AG04449 (cell line): Measurements from ENCODE around the gene DIAPH2.
A peak's percentile ranks its signal among the peaks of the same experiment; 100 is the strongest.

Experiments used
- CTCF ChIA-PET: fragments of 350-600 bp; formaldehyde crosslinking; extraction: SDS; loops from one replicate; lab custom pipeline; 2021; ENCODE audit warnings: antibody characterized with exemption; lab: Yijun Ruan, JAX
- POLR2A ChIA-PET: fragments of 400-600, 350-600 bp; formaldehyde crosslinking; extraction: SDS; loops from one replicate; lab custom pipeline; 2020; ENCODE audit warnings: antibody characterized with exemption, inconsistent platforms; lab: Yijun Ruan, JAX
- DNase-seq: peaks from one replicate; pipeline ENCODE4 v3.0.0-alpha.2; 2010; ENCODE audit warnings: low read depth, low spot score
- H3K4me3 ChIP-seq: 2 replicates; pipeline ENCODE4 v1.5.1; 2011; ENCODE audit warnings: low read depth, mild to moderate bottlenecking, control low read depth, low read length
- TF ChIP-seq, protein P1 (sequence below): IDR thresholded peaks from one replicate; pipeline ENCODE4 v1.5.1; 2011; ENCODE audit warnings: mild to moderate bottlenecking, moderate library complexity, low read length, control low read depth, inconsistent platforms; ENCODE audit not compliant: insufficient read depth; ENCODE audit errors: missing control alignments

DIAPH2 gene

DNA sequence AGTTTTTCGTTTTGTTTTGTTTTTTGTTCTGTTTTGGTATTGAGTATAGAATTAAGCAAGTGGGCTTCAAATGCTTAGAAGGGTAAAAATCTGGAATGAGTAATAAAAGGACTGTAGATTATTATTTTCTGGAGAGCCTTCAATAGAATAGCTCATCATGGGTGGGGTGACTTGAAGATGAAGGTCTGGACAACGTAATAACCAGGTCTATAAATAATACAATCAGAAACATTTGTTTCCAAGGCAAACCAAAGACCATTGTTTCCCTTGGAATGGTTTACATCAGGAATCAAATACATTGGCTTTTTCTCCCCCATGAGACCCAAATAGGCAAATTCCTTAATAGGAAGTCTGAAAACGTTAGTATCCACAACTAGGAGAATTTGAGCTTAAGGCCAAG, 920.6 kb downstream of the DIAPH2 start:
- CTCF ChIA-PET, result no interaction called here
- POLR2A ChIA-PET, result no interaction called here
- no peak for DNase-seq
- no peak overlapping the region for H3K4me3 ChIP-seq
- TF ChIP-seq, protein P1, sequence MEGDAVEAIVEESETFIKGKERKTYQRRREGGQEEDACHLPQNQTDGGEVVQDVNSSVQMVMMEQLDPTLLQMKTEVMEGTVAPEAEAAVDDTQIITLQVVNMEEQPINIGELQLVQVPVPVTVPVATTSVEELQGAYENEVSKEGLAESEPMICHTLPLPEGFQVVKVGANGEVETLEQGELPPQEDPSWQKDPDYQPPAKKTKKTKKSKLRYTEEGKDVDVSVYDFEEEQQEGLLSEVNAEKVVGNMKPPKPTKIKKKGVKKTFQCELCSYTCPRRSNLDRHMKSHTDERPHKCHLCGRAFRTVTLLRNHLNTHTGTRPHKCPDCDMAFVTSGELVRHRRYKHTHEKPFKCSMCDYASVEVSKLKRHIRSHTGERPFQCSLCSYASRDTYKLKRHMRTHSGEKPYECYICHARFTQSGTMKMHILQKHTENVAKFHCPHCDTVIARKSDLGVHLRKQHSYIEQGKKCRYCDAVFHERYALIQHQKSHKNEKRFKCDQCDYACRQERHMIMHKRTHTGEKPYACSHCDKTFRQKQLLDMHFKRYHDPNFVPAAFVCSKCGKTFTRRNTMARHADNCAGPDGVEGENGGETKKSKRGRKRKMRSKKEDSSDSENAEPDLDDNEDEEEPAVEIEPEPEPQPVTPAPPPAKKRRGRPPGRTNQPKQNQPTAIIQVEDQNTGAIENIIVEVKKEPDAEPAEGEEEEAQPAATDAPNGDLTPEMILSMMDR, result no peak

- ChIA-PET POLR2A (no interaction called here), CTCF (no interaction called here)
- TF ChIP-seq, protein P1, result no peak
- DNase-seq, result no peak
- no peak overlapping the region for H3K4me3 ChIP-seq
Measured at GRCh38 chrX:97609357-97609756, 924.7 kb downstream of the DIAPH2 start.

GRCh38 chrX:97609938-97610337, 925.3 kb downstream of the DIAPH2 start:
- POLR2A ChIA-PET, result no interaction called here
- no peak overlapping the region for H3K4me3 ChIP-seq
- CTCF ChIA-PET, result no interaction called here
- DNase-seq, result no peak
- TF ChIP-seq, protein P1, result no peak

DNA sequence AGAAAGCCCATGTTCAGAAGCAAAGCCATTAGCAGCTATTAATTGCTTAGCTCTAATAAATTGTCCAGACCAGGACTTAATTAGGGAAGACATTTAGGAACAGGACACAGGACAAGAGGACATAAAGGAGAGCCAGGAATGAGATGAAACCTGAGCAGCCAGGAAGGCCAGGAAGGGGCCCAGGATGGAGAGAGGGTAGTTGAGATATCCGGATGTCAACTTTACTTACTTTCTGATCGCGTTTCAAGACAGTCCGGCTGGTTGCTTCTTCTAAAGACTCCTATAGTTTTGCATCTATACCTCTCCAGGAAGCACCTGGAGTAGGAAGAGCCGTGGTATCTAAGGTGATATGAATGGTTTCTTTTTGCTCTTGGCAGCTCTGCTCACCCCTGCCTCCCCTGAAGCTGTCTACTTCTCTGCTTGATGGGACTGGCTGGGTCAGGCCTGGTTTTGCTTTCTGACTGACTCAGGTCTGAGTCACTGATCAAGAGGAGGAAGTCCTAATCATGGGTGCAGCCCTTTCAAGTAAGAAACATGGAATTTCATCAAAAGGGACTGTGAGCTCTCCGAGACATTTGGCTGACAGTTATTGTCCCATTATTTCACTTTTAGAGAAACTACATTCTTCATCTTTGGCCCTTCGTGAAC, 932.4 kb downstream of the DIAPH2 start:
- H3K4me3 ChIP-seq, result no peak overlapping the region
- ChIA-PET POLR2A (no interaction called here), CTCF (no interaction called here)
- TF ChIP-seq, protein P1, result no peak
- DNase-seq, result peak; percentile 1

- POLR2A ChIA-PET, result no interaction called here
Measured at GRCh38 chrX:97619499-97619898, 934.9 kb downstream of the DIAPH2 start.

GRCh38 chrX:97622111-97622510, 937.5 kb downstream of the DIAPH2 start:
- ChIA-PET CTCF (interaction anchor here (0.7 kb wide), 1 partner anchor 10 kb away, joined by 3 read pairs; no protein-coding TSS in a partner anchor), POLR2A (no interaction called here)
- H3K4me3 ChIP-seq, result no peak overlapping the region
- DNase-seq, result no peak
- TF ChIP-seq, protein P1, result no peak

More at GRCh38 chrX:97619499-97619898, 934.9 kb downstream of the DIAPH2 start:
- no peak overlapping the region for H3K4me3 ChIP-seq
- CTCF ChIA-PET, result no interaction called here
- TF ChIP-seq, protein P1, result no peak
- DNase-seq, result no peak
